TTC549 (cell line): ENCODE data around the gene EN1.

Experiments used
- FAIRE-seq: peaks from 2 replicates; lab custom pipeline; 2012; peaks lifted over from hg19 to GRCh38; lab: Jason Lieb, UNC

The EN1 gene

GRCh38 chr2:118842661-118843482, 4.6 kb downstream of the EN1 start:
- FAIRE-seq = no peak

- FAIRE-seq = no peak
These were observed 5.5 kb downstream of the EN1 start for GRCh38 chr2:118841828-118842461.

- FAIRE-seq = no peak
These were observed 6.0 kb downstream of the EN1 start for GRCh38 chr2:118841450-118841827.

- no peak for FAIRE-seq
These were observed 8.6 kb downstream of the EN1 start for GRCh38 chr2:118838741-118839455.

GRCh38 chr2:118837621-118838020, 9.8 kb downstream of the EN1 start:
- FAIRE-seq = no peak

- FAIRE-seq = no peak
These were observed 10.4 kb downstream of the EN1 start for GRCh38 chr2:118837067-118837466.

GRCh38 chr2:118836411-118836930, 11.0 kb downstream of the EN1 start:
- no peak for FAIRE-seq

GRCh38 chr2:118835746-118836410, 11.6 kb downstream of the EN1 start:
- FAIRE-seq = no peak

GRCh38 chr2:118834901-118835745, 12.3 kb downstream of the EN1 start:
- no peak for FAIRE-seq

- FAIRE-seq = no peak
These were observed 13.0 kb downstream of the EN1 start for GRCh38 chr2:118834440-118834810.

- no peak for FAIRE-seq
These were observed 13.6 kb downstream of the EN1 start for GRCh38 chr2:118833716-118834439.

- FAIRE-seq = no peak
These were observed 14.4 kb downstream of the EN1 start for GRCh38 chr2:118832791-118833715.

GRCh38 chr2:118832071-118832790, 15.2 kb downstream of the EN1 start:
- FAIRE-seq = no peak

- no peak for FAIRE-seq
These were observed 16.6 kb downstream of the EN1 start for GRCh38 chr2:118830881-118831280.

- no peak for FAIRE-seq
These were observed 17.3 kb downstream of the EN1 start for GRCh38 chr2:118830118-118830517.

- no peak for FAIRE-seq
These were observed 21.4 kb downstream of the EN1 start for GRCh38 chr2:118826093-118826492.

GRCh38 chr2:118823633-118824032, 23.8 kb downstream of the EN1 start:
- FAIRE-seq = no peak

- no peak for FAIRE-seq
These were observed 24.9 kb downstream of the EN1 start for GRCh38 chr2:118822572-118822971.

- FAIRE-seq = no peak
These were observed 25.4 kb downstream of the EN1 start for GRCh38 chr2:118822015-118822414.
